Spleen (tissue), 11 donors: ENCODE results near the gene FSTL4. TPM values are rescaled to one million over a fixed set of nuclear protein-coding genes. Genes with fewer than 3 reads are reported as not detected.

Source experiments
- DNase-seq: peaks from one replicate; pipeline ENCODE4 v3.0.0-alpha.2; 2020
- H3K27ac ChIP-seq, 8 donors: fragments of 200-600 bp; sonication (generic) in 7 of 8; 1 replicate in 4 of 8; 2 replicates in 4 of 8; pipeline versions ENCODE4 v1.5.0 to v1.8.0; 2016 to 2021; ENCODE audit warnings: inconsistent platforms in 4 of 8, mild to moderate bottlenecking in 4 of 8, moderate library complexity in 1 of 8
- H3K27me3 ChIP-seq, 7 donors: fragments of 200-600 bp; sonication (generic) in 6 of 7; replicated peaks in 1 of 7; 1 replicate in 4 of 7; 2 replicates in 3 of 7; pipeline versions ENCODE4 v1.5.0 to v1.8.0; 2016 to 2021; ENCODE audit warnings: inconsistent platforms in 3 of 7, mild to moderate bottlenecking in 1 of 7
- H3K36me3 ChIP-seq, 6 donors: fragments of 200-600 bp; sonication (generic) in 5 of 6; 1 replicate in 4 of 6; 2 replicates in 2 of 6; pipeline versions ENCODE4 v1.5.0 to v1.8.0; 2016 to 2021; ENCODE audit warnings: inconsistent platforms in 2 of 6
- H3K4me1 ChIP-seq, 6 donors: fragments of 200-600 bp; sonication (generic) in 5 of 6; 1 replicate in 3 of 6; 2 replicates in 3 of 6; pipeline versions ENCODE4 v1.5.0 to v1.8.0; 2016 to 2021; ENCODE audit warnings: inconsistent platforms in 3 of 6
- H3K4me3 ChIP-seq, 8 donors: fragments of 200-600 bp; sonication (generic) in 7 of 8; 1 replicate in 4 of 8; 2 replicates in 4 of 8; pipeline versions ENCODE4 v1.5.0 to v1.8.0; 2016 to 2021; ENCODE audit warnings: inconsistent platforms in 4 of 8, mild to moderate bottlenecking in 4 of 8, moderate library complexity in 2 of 8
- H3K9me3 ChIP-seq, 8 donors: fragments of 200-600 bp; sonication (generic) in 7 of 8; 1 replicate in 4 of 8; 2 replicates in 4 of 8; pipeline versions ENCODE4 v1.5.0 to v1.8.0; 2016 to 2021; ENCODE audit warnings: inconsistent platforms in 4 of 8
- POLR2A ChIP-seq, 3 donors: fragments of 450-650 bp; IDR thresholded peaks; one replicate each; pipeline ENCODE4 v1.5.1; 2017; ENCODE audit warnings: antibody characterized with exemption in 3 of 3, mild to moderate bottlenecking in 1 of 3
- POLR2AphosphoS5 ChIP-seq, 3 donors: sonication (generic); formaldehyde crosslinking; IDR thresholded peaks; one replicate each; pipeline ENCODE4 v1.5.1; 2017; ENCODE audit warnings: antibody characterized with exemption in 3 of 3
- WGBS, 5 donors: extraction: QIAGEN DNeasy Blood & Tissue Kit in 3 of 5; methylation state at CpG; one replicate each; pipeline versions ENCODE4 v1.1.5 to v1.1.7; 2013 to 2018; 5-methylcytosine and 5-hydroxymethylcytosine counted together
- intact Hi-C: fragments of 100-400 bp; cut with DNase I; formaldehyde crosslinking; loops from one replicate; pipeline ENCODE4 v1.15.0; 2023; ENCODE audit warnings: low total_unique reads
- polyA plus RNA-seq, 3 donors: library from polyadenylated mRNA; stranded (reverse); fragments of 200-250 nt; gene quantifications; one replicate each; pipeline ENCODE4 v1.2.1, GENCODE V29; 2013
- total RNA-seq, 7 donors: library from RNA; depleted of rRNA in 3 of 7; stranded (reverse); fragments of >200 nt in 3 of 7; fragmentation: NEBNext Ultra II Directional in 4 of 7; extraction: Animal tissue kit (Norgen Biotek cat#: 25700) in 4 of 7; gene quantifications; one replicate each; pipeline versions ENCODE4 v1.1.0 to v1.2.1, GENCODE V29; 2016 to 2021
- TF ChIP-seq, protein P1 (sequence below), 11 experiments: fragments of 200-600 bp in 7 of 11; fragments of 450-650 bp in 4 of 11; sonication (generic) in 4 of 11; IDR thresholded peaks in 8 of 11; conservative IDR thresholded peaks in 3 of 11; 1 replicate in 7 of 11; 2 replicates in 4 of 11; pipeline versions ENCODE4 v1.4.0 to v1.8.0; 2016 to 2021; ENCODE audit warnings: antibody characterized with exemption in 11 of 11, inconsistent platforms in 4 of 11, mild to moderate bottlenecking in 1 of 11
- donor health status: healthy with polysubstance abuse.
- donor health status: DM: no; HTN: no; CAD: no; lungs with moderate emphysema.
- donor health status: DM: no; HTN: no; CAD: no.
- donor health status: Bipolar disorder and iron deficiency.
- donor health status: healthy.
- donor health status: DM: no; HTN: no; CAD: no.
- donor health status: DM: yes; HTN: yes; CAD: no.

Gene FSTL4
- total and polyA plus RNA-seq, 10 donors: under 0.01 to 1.0 (median 0.37) TPM; not detected in 4

- TF ChIP-seq, protein P1, sequence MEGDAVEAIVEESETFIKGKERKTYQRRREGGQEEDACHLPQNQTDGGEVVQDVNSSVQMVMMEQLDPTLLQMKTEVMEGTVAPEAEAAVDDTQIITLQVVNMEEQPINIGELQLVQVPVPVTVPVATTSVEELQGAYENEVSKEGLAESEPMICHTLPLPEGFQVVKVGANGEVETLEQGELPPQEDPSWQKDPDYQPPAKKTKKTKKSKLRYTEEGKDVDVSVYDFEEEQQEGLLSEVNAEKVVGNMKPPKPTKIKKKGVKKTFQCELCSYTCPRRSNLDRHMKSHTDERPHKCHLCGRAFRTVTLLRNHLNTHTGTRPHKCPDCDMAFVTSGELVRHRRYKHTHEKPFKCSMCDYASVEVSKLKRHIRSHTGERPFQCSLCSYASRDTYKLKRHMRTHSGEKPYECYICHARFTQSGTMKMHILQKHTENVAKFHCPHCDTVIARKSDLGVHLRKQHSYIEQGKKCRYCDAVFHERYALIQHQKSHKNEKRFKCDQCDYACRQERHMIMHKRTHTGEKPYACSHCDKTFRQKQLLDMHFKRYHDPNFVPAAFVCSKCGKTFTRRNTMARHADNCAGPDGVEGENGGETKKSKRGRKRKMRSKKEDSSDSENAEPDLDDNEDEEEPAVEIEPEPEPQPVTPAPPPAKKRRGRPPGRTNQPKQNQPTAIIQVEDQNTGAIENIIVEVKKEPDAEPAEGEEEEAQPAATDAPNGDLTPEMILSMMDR (IDR thresholded peaks at IDR 0.05 in 8 of 11, conservative IDR thresholded peaks at IDR 0.05 in 3 of 11): no peak
- TF ChIP-seq POLR2A (IDR thresholded peaks at IDR 0.05): no peak
- no peak for TF ChIP-seq POLR2AphosphoS5 (IDR thresholded peaks at IDR 0.05)
- H3K27me3 ChIP-seq: peaks cover 0 to 6% (median 0%) of the 10 kb centered on the region in 7 donors
- peaks cover 0 to 5% (median 0%) of the 10 kb centered on the region in 6 donors for H3K4me1 ChIP-seq
- no peaks in the 10 kb centered on the region for H3K36me3 ChIP-seq
- intact Hi-C loops: no loop called here
- no peak overlapping the region for H3K4me3 ChIP-seq
- H3K9me3 ChIP-seq: peaks cover 0 to 10% (median 0%) of the 10 kb centered on the region in 8 donors
- H3K27ac ChIP-seq: no peak overlapping the region
- WGBS, 5 donors: 85 to 91% (median 87%) methylated on average over 9 of the region's 9 CpGs
- DNase-seq: peak; percentile 16
These were observed 220.8 kb downstream of the FSTL4 start for GRCh38 chr5:133391354-133392136.

- H3K9me3 ChIP-seq: peaks cover 0 to 10% (median 0%) of the 10 kb centered on the region in 8 donors
- H3K27ac ChIP-seq: no peak overlapping the region
- peaks cover 0 to 6% (median 0%) of the 10 kb centered on the region in 7 donors for H3K27me3 ChIP-seq
- intact Hi-C loops: no loop called here
- no peaks in the 10 kb centered on the region for H3K4me1 ChIP-seq
- H3K4me3 ChIP-seq: no peak overlapping the region
- no peak for DNase-seq
- no peaks in the 10 kb centered on the region for H3K36me3 ChIP-seq
- TF ChIP-seq POLR2AphosphoS5 (IDR thresholded peaks at IDR 0.05): no peak
- TF ChIP-seq POLR2A (IDR thresholded peaks at IDR 0.05): no peak
- TF ChIP-seq, protein P1 (IDR thresholded peaks at IDR 0.05 in 8 of 11, conservative IDR thresholded peaks at IDR 0.05 in 3 of 11): no peak
- WGBS, 5 donors: 88 to 96% (median 92%) methylated on average over 10 of the region's 10 CpGs
These were observed 221.7 kb downstream of the FSTL4 start for GRCh38 chr5:133390416-133391353.

DNA sequence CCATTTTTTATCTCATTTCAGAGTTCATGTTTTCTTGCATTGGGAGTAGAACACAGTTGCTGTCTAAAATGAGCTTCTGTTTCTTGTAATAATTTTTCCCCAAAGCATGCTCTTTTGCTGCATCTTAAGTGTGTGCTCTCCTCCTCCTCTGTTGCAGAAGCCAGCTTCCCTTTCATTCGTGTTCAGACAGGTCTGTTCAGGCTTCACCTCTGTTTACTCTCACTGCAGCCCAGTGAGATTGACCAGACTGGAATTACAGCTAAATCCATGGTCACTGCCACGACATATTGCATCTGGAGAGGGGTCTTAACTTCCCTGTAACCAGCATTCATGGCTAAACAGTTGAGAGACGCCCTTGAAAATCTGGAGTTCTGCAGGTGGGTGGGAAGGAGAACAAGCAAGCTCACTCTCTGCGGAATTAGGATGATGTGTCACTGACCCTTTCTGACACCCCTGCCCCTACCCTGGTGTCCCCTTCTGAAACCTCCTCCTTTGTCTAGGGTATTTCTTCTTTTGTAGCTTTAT, 223.2 kb downstream of the FSTL4 start:
- H3K27ac ChIP-seq: no peak overlapping the region
- no peak overlapping the region for H3K4me3 ChIP-seq
- H3K36me3 ChIP-seq: no peaks in the 10 kb centered on the region
- peaks cover 0 to 12% (median 0%) of the 10 kb centered on the region in 7 donors for H3K27me3 ChIP-seq
- intact Hi-C loops: no loop called here
- no peak for DNase-seq
- peaks cover 0 to under 1% (median 0%) of the 10 kb centered on the region in 8 donors for H3K9me3 ChIP-seq
- no peak for TF ChIP-seq POLR2AphosphoS5 (IDR thresholded peaks at IDR 0.05)
- TF ChIP-seq, protein P1 (IDR thresholded peaks at IDR 0.05 in 8 of 11, conservative IDR thresholded peaks at IDR 0.05 in 3 of 11): no peak
- no peaks in the 10 kb centered on the region for H3K4me1 ChIP-seq
- WGBS, 5 donors: 63 to 73% (median 71%) methylated on average over 4 of the region's 4 CpGs
